ENCODE data around the gene TOLLIP.

- TF ChIP-seq SUZ12 (IDR thresholded peaks at IDR 0.05) (no peak), ELF4 (IDR thresholded peaks at IDR 0.05) (no peak), TARDBP (IDR thresholded peaks at IDR 0.05) (no peak), HDGF (IDR thresholded peaks at IDR 0.05; ENCODE audit: borderline replicate concordance) (no peak), SP1 (IDR thresholded peaks at IDR 0.05) (no peak), BHLHE40 (IDR thresholded peaks at IDR 0.05; ENCODE audit: borderline replicate concordance) (no peak), LEF1 (IDR thresholded peaks at IDR 0.05; ENCODE audit: borderline replicate concordance) (no peak), FOXM1 (IDR thresholded peaks at IDR 0.05; ENCODE audit: borderline replicate concordance) (no peak), ZNF384 (IDR thresholded peaks at IDR 0.05) (no peak), ARNT (IDR thresholded peaks at IDR 0.05) (no peak)
These were observed 23.8 kb upstream of the TOLLIP start for GRCh38 chr11:1333091-1333772.
